Dermis microvascular lymphatic vessel endothelial cell (primary cell): ENCODE results near the gene HABP2. TPM values are rescaled to one million over a fixed set of nuclear protein-coding genes. Genes with fewer than 3 reads are reported as not detected.
A peak's percentile ranks its signal among the peaks of the same experiment; 100 is the strongest.

Experiments
- DNase-seq, 2 donors: peaks; one replicate each; pipeline versions ENCODE4 v3.0.0 to v3.0.0-alpha.2; 2010; ENCODE audit warnings: low read depth in 2 of 2
- total RNA-seq: library from RNA; depleted of rRNA; stranded (reverse); fragments of >200 nt; gene quantifications from 2 replicates; pipeline ENCODE4 v1.2.1, GENCODE V29; 2014

HABP2 gene
- total RNA-seq, 1 donor from 2014 or later: not detected

- DNase-seq: no peak
Observed at GRCh38 chr10:113603057-113603777, 50.4 kb downstream of the HABP2 start.

GRCh38 chr10:113604572-113604971, 51.7 kb downstream of the HABP2 start:
- no peak for DNase-seq

- DNase-seq: no peak
Observed at GRCh38 chr10:113605268-113605978, 52.6 kb downstream of the HABP2 start.

- no peak for DNase-seq
Observed at GRCh38 chr10:113609704-113610108, 56.9 kb downstream of the HABP2 start.

- DNase-seq: no peak
Observed at GRCh38 chr10:113610631-113611601, 58.1 kb downstream of the HABP2 start.

GRCh38 chr10:113612154-113612553, 59.3 kb downstream of the HABP2 start:
- DNase-seq: no peak

GRCh38 chr10:113613427-113613826, 60.6 kb downstream of the HABP2 start:
- DNase-seq: no peak

- no peak for DNase-seq
Observed at GRCh38 chr10:113613977-113614690, 61.3 kb downstream of the HABP2 start.

GRCh38 chr10:113616244-113617074, 63.6 kb downstream of the HABP2 start:
- DNase-seq: peak in 1 of 2 donors; percentile 39

GRCh38 chr10:113617086-113617485, 64.2 kb downstream of the HABP2 start:
- no peak for DNase-seq

- DNase-seq: no peak
Observed at GRCh38 chr10:113618338-113618737, 65.5 kb downstream of the HABP2 start.

GRCh38 chr10:113619401-113619800, 66.5 kb downstream of the HABP2 start:
- DNase-seq: no peak

GRCh38 chr10:113620511-113620910, 67.7 kb downstream of the HABP2 start:
- no peak for DNase-seq

GRCh38 chr10:113620936-113621335, 68.1 kb downstream of the HABP2 start:
- no peak for DNase-seq

GRCh38 chr10:113621799-113622198, 68.9 kb downstream of the HABP2 start:
- DNase-seq: no peak

- no peak for DNase-seq
Observed at GRCh38 chr10:113622831-113623230, 70.0 kb downstream of the HABP2 start.

GRCh38 chr10:113625461-113626186, 72.8 kb downstream of the HABP2 start:
- DNase-seq: no peak

- no peak for DNase-seq
Observed at GRCh38 chr10:113626809-113627355, 74.0 kb downstream of the HABP2 start.

- no peak for DNase-seq
Observed at GRCh38 chr10:113627836-113628235, 75.0 kb downstream of the HABP2 start.
